ENCODE results near the gene AOC1.

GRCh38 chr7:150838965-150839650, 13.2 kb upstream of the AOC1 start:
- no peak for TF ChIP-seq CTCF (IDR thresholded peaks at IDR 0.05; ENCODE audit: low read length)
- TF ChIP-seq EZH2 (IDR thresholded peaks at IDR 0.05; ENCODE audit: borderline replicate concordance, low read length): no peak
